A549 treated with Hydrocortisone at 1 μM for 4 hours (cell line): ENCODE measurements around the gene CNOT6L. TPM values are rescaled to one million over a fixed set of nuclear protein-coding genes. Genes with fewer than 3 reads are reported as not detected.

Source experiments
- total RNA-seq: library from RNA; stranded (reverse); fragments of 200-300 nt; extraction: Qiagen RNA extraction; gene quantifications from 5 replicates; pipeline ENCODE4 v1.2.3, GENCODE V29; 2022

CNOT6L gene
- 6.2 to 12.0 TPM (median 9.4 TPM) in 5 replicates for total RNA-seq

GRCh38 chr4:77818602-77819403 is at the start of gene CNOT6L:
CNOT6L (minus strand) TSS chr4:77819368; CDS start chr4:77819308, 60 bp downstream.

GRCh38 chr4:77862478-77863216 is 43.5 kb upstream of the CNOT6L start, which contains the start of gene MRPL1:
MRPL1 (plus strand) TSS chr4:77862830; CDS start chr4:77862849, 19 bp downstream.

Other genes starting within 250 kb of the CNOT6L start
- gene CXCL13, start 213.5 kb downstream of the CNOT6L start, total RNA-seq: not detected in 5 replicates
- 20.9 to 27.2 TPM (median 26.9 TPM) in 5 replicates for gene MRPL1, start 43.5 kb upstream of the CNOT6L start, total RNA-seq
- 2.0 to 3.3 TPM (median 2.6 TPM) in 5 replicates for gene FRAS1, start 238.0 kb upstream of the CNOT6L start, total RNA-seq